SW480 (cell line): ENCODE results near the gene GPR52.

Experiments used
- DNase-seq: peaks from one replicate; pipeline ENCODE4 v3.0.0-alpha.2; 2016; ENCODE audit warnings: low spot score

Gene GPR52

DNA sequence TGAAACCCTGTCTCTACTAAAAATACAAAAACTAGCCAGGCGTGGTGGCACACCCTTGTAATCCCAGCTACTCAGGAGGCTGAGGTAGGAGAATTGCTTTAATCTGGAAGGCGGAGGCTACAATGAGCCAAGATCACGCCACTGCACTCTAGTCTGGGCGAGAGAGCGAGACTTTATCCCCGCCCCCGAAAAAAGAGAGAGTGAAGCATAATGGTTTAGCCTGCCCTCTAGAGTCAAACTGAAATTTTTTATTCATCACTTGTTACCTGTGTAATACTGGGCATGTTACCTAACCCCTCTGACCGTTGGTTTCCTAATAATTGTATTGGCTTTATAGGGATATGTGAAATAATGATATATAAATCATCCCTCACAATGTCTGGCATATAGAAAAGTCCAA is 18.8 kb downstream of the GPR52 start:
- DNase-seq = no peak

DNA sequence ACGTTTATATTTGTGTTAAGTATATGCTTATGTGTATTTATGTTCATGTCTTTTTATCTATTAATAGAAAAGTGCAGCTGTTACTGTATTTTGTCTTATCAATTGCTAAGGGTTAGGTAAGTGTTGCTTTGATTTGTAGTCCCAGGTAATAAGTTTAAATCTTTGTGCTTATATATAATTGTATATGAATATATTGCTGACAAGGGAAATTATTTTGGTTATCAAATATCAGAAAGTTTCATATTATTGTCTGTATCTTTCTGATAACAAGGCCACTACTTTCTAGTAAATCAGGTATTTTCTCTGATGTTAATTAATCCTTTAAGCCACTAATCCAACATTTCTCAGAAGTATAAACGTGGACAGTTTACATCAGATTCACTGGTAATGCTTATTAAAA is 21.3 kb downstream of the GPR52 start:
- no peak for DNase-seq

GRCh38 chr1:174469687-174470086 is 21.9 kb downstream of the GPR52 start:
- no peak for DNase-seq

DNA sequence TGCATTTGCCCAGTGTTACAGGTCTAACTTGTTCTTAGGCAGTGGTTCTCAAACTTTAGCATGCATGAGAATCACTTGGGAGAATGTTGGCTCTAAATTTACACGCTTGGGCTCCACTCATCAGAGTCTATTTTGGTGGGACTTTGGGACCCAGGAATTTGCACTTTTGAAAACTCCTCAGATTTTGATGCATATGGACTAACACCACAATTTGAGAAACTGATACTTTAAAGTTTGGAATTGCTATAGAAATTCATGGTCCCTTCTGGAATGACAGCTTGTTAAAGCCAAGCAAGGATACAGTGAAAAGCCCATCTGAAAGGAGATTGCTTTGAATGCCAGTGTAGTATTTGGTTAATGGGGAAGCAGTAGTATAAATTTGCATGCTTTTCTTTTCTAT is 31.5 kb downstream of the GPR52 start:
- no peak for DNase-seq

GRCh38 chr1:174480324-174480723 is 32.6 kb downstream of the GPR52 start:
- no peak for DNase-seq

DNA sequence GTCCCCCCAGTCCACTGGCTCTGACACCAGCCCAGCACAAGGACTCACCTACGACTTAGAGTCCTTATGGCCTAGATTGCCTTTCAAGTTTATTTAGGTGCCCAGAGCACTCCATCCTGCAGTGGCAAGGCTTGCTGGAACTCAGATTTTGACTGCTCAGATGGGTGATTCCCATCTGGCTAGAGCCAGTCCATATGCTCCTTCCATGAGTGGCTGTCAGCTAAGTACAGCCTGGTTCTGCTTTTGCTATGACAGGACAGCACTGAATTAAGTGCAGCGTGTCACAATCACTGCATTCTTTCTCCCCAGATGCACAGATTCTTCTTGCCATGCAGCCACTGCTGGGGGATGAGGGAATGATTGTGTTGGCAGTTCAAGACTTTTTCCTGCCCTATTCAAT is 43.8 kb downstream of the GPR52 start:
- no peak for DNase-seq

DNA sequence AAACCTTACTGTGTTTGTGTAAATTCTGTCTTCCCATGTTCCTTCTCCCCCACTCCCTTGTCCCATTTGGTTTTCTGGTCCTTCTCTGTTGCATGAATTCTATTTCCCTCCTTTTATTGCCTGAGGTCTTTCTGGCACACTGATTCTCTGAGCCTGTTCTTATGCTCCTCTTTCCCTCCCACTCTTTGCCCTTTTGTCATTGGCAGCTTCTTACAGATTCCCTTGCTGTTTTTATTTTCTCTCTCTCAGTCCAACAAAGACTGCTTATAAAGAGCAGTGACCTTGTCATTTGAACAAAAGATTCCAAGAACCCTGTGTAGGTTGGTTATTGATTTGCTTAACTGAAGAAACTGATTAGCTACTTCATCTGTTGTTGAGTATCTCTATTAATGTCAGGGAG is 49.7 kb downstream of the GPR52 start:
- DNase-seq = no peak
